ENCODE results near the gene OR10J1. TPM values are rescaled to one million over a fixed set of nuclear protein-coding genes. Genes with fewer than 3 reads are reported as not detected.

Gene OR10J1
- total RNA-seq, 2 experiments from 2014 or later = not detected

DNA sequence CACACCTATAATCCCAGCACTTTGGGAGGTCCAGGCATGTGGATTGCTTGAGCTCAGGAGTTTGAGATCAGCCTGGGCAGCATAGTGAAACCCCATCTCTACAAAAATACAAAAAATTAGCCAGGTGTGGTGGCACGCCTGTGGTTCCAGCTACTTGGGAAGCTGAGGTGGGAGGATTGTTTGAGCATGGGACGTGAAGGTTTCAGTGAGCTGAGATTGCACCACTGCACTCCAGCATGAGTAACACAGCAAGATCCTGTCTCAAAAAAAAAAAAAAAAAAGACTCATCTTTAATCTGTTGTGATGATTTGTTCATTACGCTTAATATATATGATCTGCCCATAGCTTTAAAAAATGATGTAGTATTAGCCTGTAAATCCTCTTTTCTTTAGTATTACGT, 44.0 kb downstream of the OR10J1 start:
- POLR2A ChIA-PET = no interaction called here

More for the DNA sequence above, 44.0 kb downstream of the OR10J1 start:
- CTCF ChIA-PET = no interaction called here

Other genes starting within 250 kb of the OR10J1 start
- under 1 TPM in 1 of 2 experiments, not detected in 1; 0.27 TPM for gene ACKR1, start 234.8 kb upstream of the OR10J1 start, total RNA-seq
- not detected for gene FCER1A, start 137.4 kb upstream of the OR10J1 start, total RNA-seq
- not detected for gene OR10J4, start 7.5 kb upstream of the OR10J1 start, total RNA-seq
- gene OR10J5, start 96.3 kb downstream of the OR10J1 start, total RNA-seq = not detected
- not detected for gene APCS, start 148.1 kb downstream of the OR10J1 start, total RNA-seq

Data from activated CD8-positive, alpha-beta memory T cell treated with anti-CD3 and anti-CD28 coated beads for 36 hours (primary cell).